ENCODE results near the gene LTBP1.

GRCh38 chr2:33384599-33384961 is 437.8 kb downstream of the LTBP1 start:
- TF ChIP-seq CTCF (IDR thresholded peaks at IDR 0.05) (no peak), POLR2A (IDR thresholded peaks at IDR 0.05) (no peak)

All from lower leg skin (tissue), 3 donors.